Neural cell (in vitro differentiated cells): ENCODE results near the gene WBP1.

Experiments
- CTCF ChIP-seq: fragments of 450-650 bp; IDR thresholded peaks from 2 replicates; pipeline ENCODE4 v1.5.1; 2014; ENCODE audit warnings: antibody characterized with exemption, mild to moderate bottlenecking, moderate library complexity; ENCODE audit not compliant: poor library complexity, severe bottlenecking
- EZH2 ChIP-seq: fragments of 200-600, 300-800 bp; shearing (Covaris generic), sonication (generic); IDR thresholded peaks from 2 replicates; pipeline ENCODE4 v1.6.1; 2014; ENCODE audit warnings: antibody characterized with exemption, low read length, borderline replicate concordance, mild to moderate bottlenecking; ENCODE audit not compliant: insufficient read depth, poor library complexity, severe bottlenecking

GRCh38 chr2:74436848-74437695 lies 21.2 kb upstream of the WBP1 start:
- no peak for TF ChIP-seq CTCF
- no peak for TF ChIP-seq EZH2
